Pons (tissue), 1 donor: Measurements from ENCODE around the gene LHPP.

Experiments used
- DNase-seq: peaks from one replicate; pipeline ENCODE4 v3.0.0-alpha.2; 2016; ENCODE audit warnings: low spot score

The LHPP gene

DNA sequence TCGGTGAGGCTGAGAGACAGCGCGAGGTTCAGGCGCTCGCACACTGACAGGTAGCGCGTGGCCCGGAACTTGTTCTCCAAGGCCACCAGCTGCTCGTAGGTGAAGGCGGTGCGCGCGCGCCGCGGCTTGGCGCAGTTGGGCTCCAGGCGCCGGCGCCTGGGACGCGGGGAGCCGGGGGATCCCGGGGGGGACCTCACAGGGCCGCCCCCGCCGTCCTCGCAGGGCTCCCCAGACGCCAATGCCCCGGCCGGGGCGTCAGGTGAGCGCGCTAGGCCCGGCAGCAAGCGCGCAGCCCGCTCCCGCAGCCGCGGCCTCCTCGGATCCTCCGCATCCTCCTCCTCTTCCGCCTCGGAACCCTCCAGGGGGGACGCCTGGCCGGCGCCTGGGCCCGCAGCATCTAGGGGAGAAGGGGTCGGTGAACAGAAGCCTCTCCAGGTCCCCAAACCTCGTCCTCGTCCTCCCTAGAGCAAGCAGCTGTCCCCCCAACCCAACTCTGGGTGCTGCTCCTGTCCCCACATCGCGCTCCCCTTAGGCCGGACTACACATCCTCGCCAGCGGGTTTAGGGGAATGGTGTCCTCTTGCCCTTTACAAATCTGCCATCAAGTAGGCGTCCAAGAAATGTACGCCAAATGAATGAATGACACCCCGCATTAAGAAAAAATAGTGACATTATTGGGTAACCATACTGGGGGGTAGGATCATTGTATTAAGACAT, 13.7 kb upstream of the LHPP start:
- DNase-seq = no peak

DNA sequence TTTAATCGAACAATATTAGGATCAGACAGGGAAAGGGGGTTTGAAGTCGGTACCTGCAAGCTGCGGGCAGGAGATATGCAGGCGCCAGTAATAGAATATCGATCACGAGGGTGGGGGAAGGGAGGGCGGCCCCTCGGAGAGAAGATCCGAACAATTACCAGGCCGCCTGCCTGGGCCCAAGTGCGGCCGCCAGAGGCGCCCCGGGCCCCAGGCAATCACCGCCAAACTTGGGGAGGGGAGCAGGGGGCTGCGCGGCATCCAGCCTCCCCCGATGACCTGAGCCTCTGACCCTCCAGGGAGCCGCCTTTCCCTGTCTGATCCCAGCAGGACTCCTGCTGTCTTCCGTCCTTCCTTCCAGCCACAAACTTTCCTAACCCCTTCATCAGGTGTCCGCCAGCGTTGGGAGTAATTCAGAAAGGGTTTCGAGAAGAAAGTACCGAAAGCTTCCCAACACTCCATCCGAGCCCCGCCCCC, 12.9 kb upstream of the LHPP start:
- no peak for DNase-seq

DNA sequence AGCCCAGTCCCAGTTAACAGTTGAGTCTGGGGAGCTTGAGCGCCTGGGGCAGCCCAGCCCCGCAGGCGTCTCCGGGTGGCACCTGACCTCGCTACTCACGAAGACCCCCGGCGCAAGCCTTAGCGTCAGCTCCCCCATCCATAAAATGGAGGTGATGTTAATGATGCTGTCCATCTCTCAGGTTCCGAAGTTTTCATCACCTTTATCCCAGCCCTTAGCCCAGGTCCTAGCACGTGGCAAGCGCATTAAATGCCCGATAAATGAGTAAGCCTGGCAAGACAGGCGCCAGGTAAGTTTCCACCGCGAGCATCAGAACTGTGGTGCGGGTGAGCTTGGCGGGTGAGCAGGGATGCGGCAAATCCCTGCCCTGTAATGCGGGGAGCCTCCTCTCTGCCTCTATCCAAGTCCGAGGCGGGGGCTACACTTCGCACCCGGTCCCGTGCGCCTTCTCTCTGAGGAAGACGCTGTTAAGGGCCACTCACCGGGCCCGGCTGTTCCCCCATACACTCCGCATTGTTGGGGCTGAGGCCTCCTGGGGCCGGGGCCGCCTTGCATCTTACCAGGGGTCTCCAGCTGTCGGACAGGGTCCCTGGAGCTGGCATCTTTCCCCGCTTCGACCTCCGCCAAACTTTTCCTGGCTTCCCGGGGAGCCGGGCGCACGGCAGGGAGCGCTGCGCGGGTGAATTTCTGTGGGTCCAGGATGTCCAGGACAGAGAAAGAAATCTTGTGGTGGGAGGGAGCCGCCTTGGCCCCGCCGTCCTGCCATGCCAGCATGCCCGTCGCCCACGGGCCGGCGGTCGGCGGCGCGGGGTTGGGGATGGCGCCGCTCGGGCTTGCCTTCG, 12.2 kb upstream of the LHPP start:
- no peak for DNase-seq

DNA sequence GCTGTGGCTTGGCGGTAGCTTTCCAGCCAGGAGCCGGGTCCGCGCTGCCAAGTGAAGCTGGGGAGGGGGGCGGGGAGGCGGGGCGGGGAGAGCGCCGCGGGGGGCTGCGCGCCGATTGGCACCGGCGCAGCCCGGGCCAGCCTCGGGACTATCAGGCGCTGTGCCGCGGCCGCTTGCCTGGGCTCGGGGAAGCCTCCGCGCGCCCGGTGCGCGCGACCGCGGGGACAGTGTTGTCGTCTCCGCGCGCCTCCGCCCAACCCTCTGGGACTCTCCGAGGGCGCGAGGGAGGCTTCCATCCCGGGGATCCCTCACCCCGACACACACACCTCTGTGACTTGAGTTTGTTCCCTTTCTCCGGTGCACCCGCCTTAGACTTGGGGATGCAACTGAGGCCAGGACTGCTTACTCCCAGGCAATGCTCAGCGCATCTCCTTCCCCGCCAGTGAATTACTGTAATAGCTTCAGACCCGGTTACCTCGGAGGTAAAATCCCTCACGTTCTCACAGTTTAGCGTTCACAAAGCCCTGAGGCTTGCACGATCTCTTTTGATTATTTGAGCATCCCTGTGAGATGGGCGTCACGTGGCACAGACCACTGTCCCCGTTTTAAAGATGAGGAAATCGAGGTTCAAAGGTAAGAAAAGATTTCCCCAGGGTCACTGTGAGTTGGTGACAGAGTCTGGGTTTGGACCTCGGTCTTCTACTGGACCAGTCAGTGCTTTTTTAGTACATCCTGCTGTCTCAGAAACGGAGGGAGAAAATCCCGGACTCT, 11.4 kb upstream of the LHPP start, which contains the start of gene NKX1-2:
Gene NKX1-2, minus strand, starts transcription at position 24 of the 771 bp plus-strand sequence. CDS start 92 bp downstream, outside the sequence.
- no peak for DNase-seq

DNA sequence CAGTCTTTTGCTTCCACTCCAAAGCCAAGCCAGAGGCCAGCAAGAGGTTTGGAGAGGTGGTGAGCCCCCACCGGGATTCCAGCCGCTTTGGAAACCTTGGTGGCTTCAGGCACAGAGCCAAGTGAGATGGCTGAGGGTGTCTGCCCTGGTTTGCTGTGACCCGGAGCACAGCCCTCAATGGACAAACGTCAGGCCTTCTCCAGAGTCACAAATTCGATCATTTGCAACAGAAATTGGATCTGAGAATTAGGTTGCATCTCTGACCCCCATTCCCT, 10.9 kb upstream of the LHPP start:
- DNase-seq = no peak

DNA sequence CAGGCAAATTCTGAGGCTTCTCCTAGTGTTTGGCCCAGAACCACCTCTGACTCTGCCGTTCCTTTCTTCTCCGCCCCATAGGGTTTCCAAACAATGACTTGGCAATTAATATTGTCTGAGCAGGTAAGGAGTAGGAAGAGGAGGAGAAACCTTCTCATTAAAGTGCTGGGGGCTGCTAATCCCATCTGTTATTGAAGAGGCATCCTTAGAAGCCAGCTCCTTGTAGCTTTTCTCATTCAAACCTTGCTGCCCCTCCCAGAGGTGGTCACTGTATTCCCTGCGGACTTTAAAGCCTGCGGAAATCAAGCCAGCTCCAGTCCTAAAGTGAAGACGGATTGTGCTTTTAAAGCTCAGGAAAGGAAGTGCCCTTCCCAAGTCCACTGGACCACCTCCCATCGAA, 10.3 kb upstream of the LHPP start:
- DNase-seq = no peak

DNA sequence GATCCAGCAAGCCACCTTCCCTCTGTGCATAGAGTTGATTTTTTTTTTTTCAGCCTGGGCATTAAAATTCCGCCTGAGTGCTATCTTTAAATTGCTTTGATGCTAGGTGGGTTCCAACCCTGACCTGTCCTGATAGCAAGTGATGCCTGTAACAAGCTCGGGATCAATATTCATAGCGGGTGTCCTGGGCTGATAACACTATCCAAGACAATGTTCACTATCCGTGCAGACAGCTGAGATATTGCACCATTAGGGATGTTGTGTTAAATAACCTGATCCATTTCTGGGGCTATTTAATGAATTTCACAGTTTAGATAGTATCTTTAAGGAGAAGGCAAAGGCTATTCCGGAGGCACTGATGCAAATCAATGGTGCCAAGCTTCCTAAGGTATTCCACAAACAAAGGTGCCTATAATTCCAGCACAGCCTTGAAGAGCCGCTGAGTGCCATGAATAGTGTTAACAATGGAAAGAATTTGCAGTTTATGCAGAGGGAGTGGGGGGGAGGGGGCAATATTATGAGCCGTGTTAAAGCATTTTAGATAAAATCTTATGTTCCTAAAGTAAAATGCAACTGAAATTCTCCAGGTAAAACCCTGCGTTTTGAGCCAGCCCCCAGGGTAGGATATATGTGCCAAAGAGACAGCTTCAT, 7.5 kb upstream of the LHPP start:
- DNase-seq = no peak

DNA sequence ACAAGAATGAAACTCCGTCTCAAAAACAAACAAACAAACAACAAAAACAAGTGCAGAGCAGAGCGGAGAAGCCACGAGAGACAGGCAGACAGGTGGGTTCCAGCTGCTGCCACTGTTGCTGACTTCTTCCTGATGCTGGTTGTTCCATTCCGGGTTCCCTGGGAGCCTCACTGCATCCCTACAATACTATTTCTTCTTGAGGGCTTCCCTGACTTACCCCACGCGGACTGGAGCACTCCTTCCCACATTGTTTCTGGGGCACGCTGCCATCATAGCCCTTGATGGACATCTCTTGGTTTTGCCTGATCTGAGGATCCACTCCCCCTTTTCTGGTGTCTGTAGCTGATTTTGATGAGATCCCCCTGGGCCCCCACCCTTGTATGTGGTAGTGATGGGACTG, 6.2 kb upstream of the LHPP start:
- DNase-seq = no peak

DNA sequence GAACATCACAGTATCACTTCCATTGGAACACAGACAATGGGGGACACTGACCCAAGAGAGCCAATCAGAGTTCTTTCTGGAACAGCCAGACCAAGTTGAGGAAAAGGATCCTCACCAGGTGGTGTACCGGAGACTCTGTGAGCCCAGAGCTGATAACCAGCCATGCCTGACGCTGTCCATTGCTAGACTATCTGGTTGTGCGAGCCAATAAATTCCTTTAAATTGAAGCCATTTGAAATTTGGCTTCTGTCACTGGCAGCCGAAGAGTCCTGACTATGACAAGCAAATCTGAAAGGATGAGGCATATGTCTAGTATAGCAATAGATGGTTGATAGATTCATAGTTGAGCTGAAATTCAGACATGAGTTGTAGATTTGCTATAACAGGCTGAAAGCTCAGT, 3.1 kb upstream of the LHPP start:
- no peak for DNase-seq

DNA sequence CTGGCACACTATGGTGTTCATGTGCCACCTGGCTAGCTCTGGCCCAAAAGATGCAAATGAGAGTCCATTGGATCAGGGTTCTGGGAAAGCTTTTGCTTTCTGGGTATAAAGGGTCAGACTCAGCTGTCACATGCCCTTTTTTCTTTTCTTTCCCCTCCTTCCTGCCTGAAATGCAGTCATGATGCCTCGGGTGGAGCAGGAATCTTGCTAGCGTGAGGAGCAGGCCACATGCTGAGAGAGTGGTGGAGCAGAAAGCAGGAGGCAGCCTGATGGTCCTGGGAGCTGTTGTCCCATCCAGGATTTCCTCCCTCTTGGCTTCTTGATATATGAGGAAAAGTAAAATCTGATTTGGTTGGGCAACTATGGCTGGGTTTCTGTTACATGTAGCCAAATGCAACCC, 2.7 kb upstream of the LHPP start:
- DNase-seq = no peak

DNA sequence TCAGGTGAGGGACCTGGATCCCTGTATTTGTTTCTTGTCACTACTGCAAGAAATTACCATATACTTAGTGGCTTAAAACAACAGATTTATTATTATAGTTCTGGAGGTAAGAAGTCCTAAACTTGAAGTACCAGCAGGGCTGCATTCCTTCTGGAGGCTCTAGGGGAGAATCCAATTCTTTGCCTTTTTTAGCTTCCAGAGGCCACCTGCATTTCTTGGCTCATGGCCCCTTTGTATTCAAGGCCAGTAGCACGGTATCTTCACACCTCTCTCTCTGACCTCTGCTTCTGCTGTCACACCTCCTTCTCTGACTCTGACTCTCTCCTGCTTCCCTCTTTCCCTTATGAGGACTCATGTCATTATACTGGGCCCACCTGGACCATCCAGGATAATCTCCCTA, 2.2 kb upstream of the LHPP start:
- DNase-seq = no peak

DNA sequence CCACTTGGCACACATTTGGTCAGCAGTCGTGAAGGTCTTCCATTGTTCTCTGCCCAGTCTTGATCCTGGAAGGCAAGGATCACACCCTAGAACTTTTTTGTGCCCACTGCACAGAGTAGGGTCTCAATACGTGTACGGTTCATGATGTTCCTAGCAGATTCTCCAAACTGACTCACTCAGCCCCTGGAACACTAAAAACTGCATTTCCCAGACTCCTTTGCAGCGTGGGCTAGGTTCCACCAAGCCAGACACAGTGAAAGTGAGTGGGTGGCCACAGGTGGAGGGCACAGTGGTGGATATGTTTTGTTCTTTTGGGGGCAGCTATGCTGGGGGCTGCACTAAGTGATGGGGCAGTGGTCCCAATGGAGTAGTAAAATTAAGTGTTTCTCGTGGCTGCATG, 1.5 kb upstream of the LHPP start:
- DNase-seq = no peak

DNA sequence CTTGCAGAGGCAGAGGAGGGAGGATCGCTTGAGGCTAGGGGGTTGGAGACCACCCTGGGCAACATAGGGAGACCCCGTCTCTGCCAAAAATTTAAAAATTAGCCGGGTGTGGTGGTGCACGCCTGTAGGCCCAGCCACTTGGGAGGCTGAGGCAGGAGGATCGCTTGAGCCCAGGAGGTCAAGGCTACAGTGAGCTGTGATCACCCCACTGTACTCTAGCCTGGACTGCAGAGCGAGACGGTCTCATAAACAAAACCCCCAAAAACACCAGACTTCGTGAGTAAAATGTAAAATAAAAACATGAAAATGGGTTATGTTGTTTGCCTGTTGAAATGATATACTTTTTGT, 699 bp downstream of the LHPP start:
- DNase-seq = no peak

DNA sequence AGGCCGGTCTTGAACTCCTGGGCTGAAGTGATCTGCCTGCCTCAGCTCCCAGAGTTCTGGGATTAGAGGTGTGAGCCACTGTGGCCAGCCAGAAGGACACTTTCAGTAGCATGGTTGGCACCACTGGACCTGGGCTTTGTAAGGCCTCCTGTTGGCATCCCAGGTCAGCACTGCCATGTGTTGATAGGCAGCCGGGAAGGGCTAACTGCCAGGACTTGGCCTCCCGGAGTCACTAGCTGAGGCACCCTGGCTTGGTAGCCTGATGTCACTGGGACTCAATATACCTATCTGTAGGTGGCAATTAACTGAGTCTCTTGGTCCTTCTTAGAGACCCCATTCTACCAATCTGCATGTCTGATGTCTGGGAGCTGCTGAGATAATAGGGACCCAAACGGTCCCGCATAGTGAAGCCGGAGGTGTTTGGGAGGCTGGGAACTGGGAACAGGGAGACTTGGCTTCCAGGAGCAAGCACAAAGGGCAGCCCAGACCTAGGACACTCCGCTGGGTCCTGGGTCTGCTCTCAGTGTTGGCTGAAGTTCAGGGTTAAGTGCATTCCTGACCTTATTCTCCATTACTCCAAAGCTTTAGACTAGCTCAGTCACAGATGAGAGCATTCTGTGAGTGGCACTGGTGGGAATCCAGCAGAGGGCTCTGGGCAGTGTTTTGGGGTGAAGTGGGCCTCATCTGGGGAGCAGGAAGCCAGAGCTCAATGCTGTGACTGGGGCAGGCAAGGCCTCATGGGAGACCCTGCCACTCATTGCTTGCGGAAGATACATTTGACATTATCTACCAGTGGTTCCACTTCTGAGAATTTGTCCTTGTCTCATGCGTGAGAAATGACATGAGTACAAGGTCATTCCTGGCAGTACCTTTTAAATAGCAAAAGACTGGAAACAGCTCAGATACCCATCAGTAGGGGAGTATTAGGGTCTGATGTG, 2.7 kb downstream of the LHPP start:
- no peak for DNase-seq

DNA sequence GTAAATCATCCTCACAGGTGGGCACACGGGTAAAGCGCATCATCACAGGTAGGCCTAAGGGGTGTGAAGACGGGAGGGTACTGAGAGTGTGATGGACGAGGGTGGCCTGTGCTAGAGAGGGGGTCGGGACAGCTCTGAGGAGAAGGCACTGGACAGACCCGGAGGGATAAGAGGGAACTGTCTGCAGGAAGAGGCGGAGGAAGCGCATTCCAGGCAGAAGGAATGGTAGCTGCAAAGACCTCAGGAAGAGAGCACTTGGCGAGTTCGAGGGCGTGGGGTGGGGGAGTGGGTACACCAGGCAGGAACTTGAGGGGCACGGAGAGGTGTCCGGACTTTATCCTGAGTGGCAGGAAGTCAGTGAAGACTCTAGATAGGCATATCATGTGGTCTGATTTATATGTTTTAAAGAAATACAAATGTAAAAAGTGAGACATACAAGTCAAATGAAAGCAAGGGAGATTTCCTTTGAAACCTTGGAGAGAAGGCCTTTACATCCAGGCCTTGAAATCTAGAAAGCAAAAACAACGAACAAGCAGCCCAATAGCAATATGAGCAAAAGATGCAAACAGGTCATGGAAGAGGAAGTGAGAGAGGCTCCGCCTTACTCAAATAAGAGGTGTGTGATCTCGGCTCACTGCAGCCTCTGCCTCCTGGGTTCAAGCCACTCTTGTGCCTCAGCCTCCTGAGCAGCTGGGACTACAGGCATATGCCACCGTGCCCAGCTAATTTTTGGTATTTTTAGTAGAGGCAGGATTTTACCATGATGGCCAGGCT, 3.6 kb downstream of the LHPP start:
- DNase-seq = no peak

DNA sequence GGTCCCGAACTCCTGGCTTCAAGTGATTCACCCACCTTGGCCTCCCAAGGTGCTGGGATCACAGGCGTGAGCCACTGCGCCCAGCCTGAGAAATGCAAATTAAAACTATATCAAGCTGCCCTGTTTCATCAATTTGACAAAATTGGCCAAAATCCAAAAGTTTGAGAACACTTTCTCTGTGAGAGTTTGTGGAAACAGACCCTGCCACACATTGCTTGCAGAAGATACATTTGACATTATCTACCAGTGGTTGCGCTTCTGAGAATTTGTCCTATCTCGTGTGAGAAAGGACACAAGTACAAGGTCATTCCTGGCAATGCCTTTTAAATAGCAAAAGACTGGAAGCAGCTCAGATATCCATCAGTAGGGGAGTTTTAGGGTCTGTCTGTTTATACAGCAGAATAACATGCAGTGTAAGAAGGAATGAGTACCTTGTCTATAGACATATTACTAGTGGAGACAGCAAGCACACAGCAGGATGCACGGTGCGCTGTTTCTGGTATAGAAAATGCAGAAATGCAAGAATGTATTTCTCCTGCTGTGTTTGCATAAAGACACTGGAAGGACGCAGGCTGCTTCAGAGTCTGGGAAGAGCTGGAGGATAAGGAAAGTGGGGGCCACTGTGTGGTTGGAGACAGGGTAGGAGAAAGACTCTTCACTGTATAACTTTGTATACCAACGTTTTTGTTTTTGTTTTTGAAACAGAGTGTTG, 4.3 kb downstream of the LHPP start:
- DNase-seq = no peak

DNA sequence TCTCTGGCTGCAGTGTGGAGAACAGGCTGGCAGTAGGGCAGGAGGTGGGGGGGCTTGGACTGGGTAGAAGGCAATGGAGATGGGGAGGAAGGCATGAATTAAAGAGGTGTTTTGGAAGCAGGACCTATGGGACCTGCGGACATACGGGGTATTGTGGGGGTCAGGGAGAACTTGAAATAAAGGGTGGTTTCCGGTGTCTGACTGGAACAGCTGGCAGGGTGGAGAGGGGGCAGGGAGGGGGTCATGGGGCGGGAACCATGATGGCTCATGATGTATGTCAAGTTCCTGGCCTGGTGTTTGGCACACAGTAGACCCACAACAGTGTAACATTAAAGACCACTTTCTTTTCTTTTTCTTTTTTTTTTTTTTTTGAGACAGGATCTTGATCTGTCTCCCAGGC, 5.5 kb downstream of the LHPP start:
- no peak for DNase-seq

DNA sequence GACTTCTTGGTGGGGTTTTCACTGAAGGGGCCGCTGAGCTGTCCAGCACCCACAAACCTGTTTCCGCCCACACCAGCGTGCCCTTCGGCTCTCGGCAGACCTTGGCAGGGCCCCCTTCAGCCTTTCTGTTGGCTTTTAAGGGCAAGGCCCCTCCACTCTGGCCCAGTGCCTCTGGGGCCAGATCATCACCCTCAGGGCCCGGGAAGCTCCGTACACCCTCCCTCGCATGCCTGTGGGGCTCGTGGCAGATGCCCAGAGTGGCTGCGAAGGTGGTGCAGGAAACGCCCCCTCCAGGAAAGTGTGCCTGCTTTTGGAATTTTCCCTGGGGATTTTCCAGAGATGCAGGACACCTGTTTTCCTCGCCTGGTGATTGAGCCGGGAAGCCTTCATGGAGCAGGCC, 7.0 kb downstream of the LHPP start:
- no peak for DNase-seq

DNA sequence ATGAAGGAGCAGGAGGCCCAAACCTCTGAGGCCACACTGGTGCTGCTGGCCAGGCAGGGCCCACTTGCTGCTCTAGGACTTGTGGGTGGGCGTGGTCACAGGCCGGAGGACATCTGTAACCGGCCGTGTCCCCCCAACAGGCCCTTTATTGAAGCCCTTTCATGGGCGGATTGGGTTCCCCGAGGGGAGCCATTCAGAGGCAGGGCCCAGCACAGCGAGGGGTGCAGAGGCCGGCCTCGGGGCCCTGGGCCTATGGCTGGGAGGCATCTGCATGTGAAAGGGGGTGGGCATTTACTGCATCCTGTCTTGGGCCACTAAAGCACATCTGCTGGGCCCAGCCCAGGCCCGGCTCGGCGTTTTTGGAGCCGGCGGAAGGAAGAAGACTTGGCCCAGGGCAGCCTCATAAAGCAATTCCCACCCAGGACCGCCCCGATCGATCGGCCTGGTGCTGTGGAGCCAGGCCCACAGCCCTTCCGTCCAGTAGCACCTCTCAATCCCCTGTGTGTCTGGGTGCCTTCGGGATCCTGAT, 8.4 kb downstream of the LHPP start:
- DNase-seq = no peak
